GM12873 (cell line): ENCODE results near the gene ZNF813.

Source experiments
- CTCF ChIP-seq: IDR thresholded peaks from 2 replicates; pipeline ENCODE4 v1.5.1; 2012; ENCODE audit warnings: low read depth, mild to moderate bottlenecking, moderate library complexity, low read length, control low read depth; ENCODE audit not compliant: insufficient read depth; ENCODE audit errors: missing control alignments

The ZNF813 gene

GRCh38 chr19:53462861-53463260 is 4.7 kb upstream of the ZNF813 start:
- TF ChIP-seq CTCF, result no peak

GRCh38 chr19:53463263-53463662 is 4.3 kb upstream of the ZNF813 start:
- TF ChIP-seq CTCF, result no peak

GRCh38 chr19:53466726-53467484 is 628 bp upstream of the ZNF813 start:
- no peak for TF ChIP-seq CTCF

GRCh38 chr19:53471916-53472315 is 4.4 kb downstream of the ZNF813 start:
- no peak for TF ChIP-seq CTCF

- no peak for TF ChIP-seq CTCF
Observed at GRCh38 chr19:53485046-53486004, 17.8 kb downstream of the ZNF813 start.

GRCh38 chr19:53492153-53492552 is 24.6 kb downstream of the ZNF813 start:
- TF ChIP-seq CTCF, result no peak

GRCh38 chr19:53504365-53504703 is 36.8 kb downstream of the ZNF813 start:
- peak; percentile 2 for TF ChIP-seq CTCF
